K562 (cell line): ENCODE data around the gene EIF4E2. TPM values are rescaled to one million over a fixed set of nuclear protein-coding genes. Genes with fewer than 3 reads are reported as not detected.

Experiments
- ATAC-seq: fragments of 200-7000 bp; cut with Tn5 transposase; 3 replicates; pipeline ENCODE4 v1.9.1; 2020; ENCODE audit warnings: moderate library complexity
- BruUV-seq: library from RNA; stranded (reverse); fragments of 400-500 nt; replicated peaks from 2 replicates; lab custom pipeline; 2021; lab: Mats Ljungman, UMichigan
- CTCF ChIA-PET: fragments of 300-600 bp; formaldehyde crosslinking; extraction: SDS; loops from one replicate; lab custom pipeline; 2021; ENCODE audit warnings: low intra/inter-chr PET ratio; lab: Yijun Ruan, JAX
- POLR2A ChIA-PET: fragments of 300-600, 350-650 bp; sonication (Branson Sonifier 250); formaldehyde crosslinking; extraction: SDS; loops from one replicate; lab custom pipeline; 2021; ENCODE audit warnings: antibody characterized with exemption, inconsistent platforms; lab: Yijun Ruan, JAX
- DNase-seq, 4 experiments: peaks; one replicate each; pipeline versions ENCODE4 v3.0.0 to v3.0.0-alpha.2; 2011 to 2018; ENCODE audit warnings: low spot score in 3 of 4, mixed read lengths in 3 of 4; ENCODE audit errors: extremely low read depth in 1 of 4
- FAIRE-seq: peaks from 2 replicates; lab custom pipeline; 2011; peaks lifted over from hg19 to GRCh38; lab: Jason Lieb, UNC
- H2AFZ ChIP-seq: 2 replicates; pipeline ENCODE4 v1.6.0; 2011; ENCODE audit warnings: low read depth, low read length, control low read depth, inconsistent platforms
- H3K27ac ChIP-seq: fragments of 200-600 bp; 3 replicates; pipeline ENCODE4 v1.8.0; 2011; ENCODE audit warnings: low read depth, mild to moderate bottlenecking, control low read depth, inconsistent platforms, low read length, moderate library complexity, mixed read lengths; ENCODE audit errors: extremely low read depth
- H3K27me3 ChIP-seq, 2 experiments: fragments of 300-600 bp in 1 of 2; 2 replicates in 1 of 2; 3 replicates in 1 of 2; pipeline versions ENCODE4 v1.6.0 to v1.8.0; 2011; ENCODE audit warnings: inconsistent platforms in 2 of 2, low read length in 2 of 2, mild to moderate bottlenecking in 1 of 2, mixed read lengths in 1 of 2, moderate library complexity in 1 of 2; ENCODE audit not compliant: control insufficient read depth in 2 of 2, insufficient read depth in 2 of 2
- H3K36me3 ChIP-seq: fragments of 300-600 bp; 3 replicates; pipeline ENCODE4 v1.8.0; 2011; ENCODE audit warnings: mild to moderate bottlenecking, low read length, inconsistent platforms; ENCODE audit not compliant: control insufficient read depth, insufficient read depth
- H3K4me1 ChIP-seq, 2 experiments: fragments of 200-600 bp in 1 of 2; replicated peaks in 1 of 2; 2 replicates in 1 of 2; 3 replicates in 1 of 2; pipeline versions ENCODE4 v1.5.1 to v1.8.0; 2011; ENCODE audit warnings: inconsistent platforms in 2 of 2, low read length in 2 of 2, mild to moderate bottlenecking in 1 of 2, mixed read lengths in 1 of 2, moderate library complexity in 1 of 2; ENCODE audit not compliant: control insufficient read depth in 2 of 2, insufficient read depth in 2 of 2
- H3K4me2 ChIP-seq: 2 replicates; pipeline ENCODE4 v1.6.1; 2011; ENCODE audit warnings: low read length, control low read depth, inconsistent platforms, mixed read lengths; ENCODE audit not compliant: insufficient read depth
- H3K4me3 ChIP-seq: fragments of 200-600 bp; sonication (generic), shearing (Covaris generic); 2 replicates; pipeline ENCODE4 v1.5.1; 2016; ENCODE audit warnings: control low read depth, inconsistent platforms
- H3K79me2 ChIP-seq: fragments of 200-600 bp; 3 replicates; pipeline ENCODE4 v1.8.0; 2011; ENCODE audit warnings: low read length, inconsistent platforms; ENCODE audit not compliant: control insufficient read depth, insufficient read depth
- H3K9ac ChIP-seq, 2 experiments: 2 replicates each; pipeline versions ENCODE4 v1.6.0 to v1.6.1; 2011; ENCODE audit warnings: low read depth in 2 of 2, low read length in 2 of 2, control low read depth in 1 of 2, inconsistent platforms in 1 of 2, mild to moderate bottlenecking in 1 of 2, mixed read lengths in 1 of 2; ENCODE audit not compliant: insufficient read depth in 1 of 2
- H3K9me1 ChIP-seq: one replicate; pipeline ENCODE4 v1.6.0; 2011; ENCODE audit warnings: inconsistent platforms, mild to moderate bottlenecking, low read length, moderate library complexity; ENCODE audit not compliant: control insufficient read depth, insufficient read depth
- H3K9me3 ChIP-seq: replicated peaks from 2 replicates; pipeline ENCODE4 v1.5.1; 2011; ENCODE audit warnings: low read depth, low read length, inconsistent platforms; ENCODE audit not compliant: control insufficient read depth, insufficient read depth
- H4K20me1 ChIP-seq: replicated peaks from 2 replicates; pipeline ENCODE4 v1.6.1; 2011; ENCODE audit warnings: low read length, inconsistent platforms, mixed read lengths; ENCODE audit not compliant: control insufficient read depth, insufficient read depth
- CHD2 ChIP-seq: IDR thresholded peaks from 2 replicates; pipeline ENCODE4 v1.6.1; 2011; ENCODE audit warnings: low read depth, low read length
- ELK1 ChIP-seq: sonication (generic); formaldehyde crosslinking; IDR thresholded peaks from 2 replicates; pipeline ENCODE4 v1.8.1; 2022; ENCODE audit warnings: missing genetic modification reagents
- FOXK2 ChIP-seq, 2 experiments: fragments of 450-650 bp; IDR thresholded peaks in 1 of 2; conservative IDR thresholded peaks in 1 of 2; 2 replicates each; pipeline ENCODE4 v1.6.1; 2016; ENCODE audit warnings: low read depth in 2 of 2, mild to moderate bottlenecking in 1 of 2
- HIVEP1 ChIP-seq: fragments of 250-450 bp; sonication (Bioruptor Pico); IDR thresholded peaks from 2 replicates; pipeline ENCODE4 v1.4.0; 2020; ENCODE audit warnings: mild to moderate bottlenecking
- NFE2L1 ChIP-seq: fragments of 450-650 bp; IDR thresholded peaks from 2 replicates; pipeline ENCODE4 v1.6.1; 2016; ENCODE audit warnings: missing genetic modification characterization, low read depth, mild to moderate bottlenecking, missing compliant biosample characterization, moderate library complexity, borderline replicate concordance
- NR2C1 ChIP-seq, 2 experiments: fragments of 450-650 bp; IDR thresholded peaks; 2 replicates each; pipeline ENCODE4 v1.6.1; 2017; ENCODE audit warnings: mild to moderate bottlenecking in 2 of 2, antibody characterized with exemption in 1 of 2, inconsistent platforms in 1 of 2, missing compliant biosample characterization in 1 of 2, missing genetic modification characterization in 1 of 2
- PHB2 ChIP-seq: fragments of 450-650 bp; IDR thresholded peaks from 2 replicates; pipeline ENCODE4 v1.6.1; 2017; ENCODE audit warnings: low read depth
- SNIP1 ChIP-seq: fragments of 450-650 bp; IDR thresholded peaks from 2 replicates; pipeline ENCODE4 v1.7.1; 2017; ENCODE audit warnings: low read depth, mild to moderate bottlenecking
- SRSF3 ChIP-seq: fragments of 200-400 bp; formaldehyde crosslinking; IDR thresholded peaks from 2 replicates; pipeline ENCODE4 v1.6.1; 2016; ENCODE audit warnings: mild to moderate bottlenecking, low read length, moderate library complexity; ENCODE audit not compliant: insufficient read depth
- TAF9B ChIP-seq: fragments of 450-650 bp; IDR thresholded peaks from 2 replicates; pipeline ENCODE4 v1.6.1; 2018; ENCODE audit warnings: mild to moderate bottlenecking; ENCODE audit not compliant: partially characterized antibody
- ZNF133 ChIP-seq: fragments of 250-450 bp; sonication (Bioruptor Pico); IDR thresholded peaks from 2 replicates; pipeline ENCODE4 v1.4.0; 2020; ENCODE audit warnings: mild to moderate bottlenecking
- ZNF224 ChIP-seq: sonication (generic); formaldehyde crosslinking; IDR thresholded peaks from 2 replicates; pipeline ENCODE4 v1.8.0; 2022; ENCODE audit warnings: mild to moderate bottlenecking, missing genetic modification reagents
- ZNF592 ChIP-seq: fragments of 450-650 bp; IDR thresholded peaks from 2 replicates; pipeline ENCODE4 v1.6.1; 2017; ENCODE audit warnings: antibody characterized with exemption, mild to moderate bottlenecking
- WGBS: fragments of 100-300 bp; shearing (Covaris generic); methylation state at CpG from one replicate; pipeline ENCODE4 v1.1.6; 2016; ENCODE audit warnings: low coverage, mixed read lengths; ENCODE audit not compliant: insufficient coverage; ENCODE audit errors: missing lambda C conversion rate; 5-methylcytosine and 5-hydroxymethylcytosine counted together
- in situ Hi-C: fragments of 300-500 bp; cut with MboI; formaldehyde crosslinking; loops from 4 replicates; pipeline ENCODE4 v1.15.0; 2018; ENCODE audit warnings: inconsistent platforms, mixed read lengths
- intact Hi-C: fragments of 100-400 bp; cut with micrococcal nuclease; formaldehyde crosslinking; loops from 2 replicates; pipeline ENCODE4 v1.14.2; 2022
- polyA plus RNA-seq, 8 experiments: library from polyadenylated mRNA; depleted of rRNA in 4 of 8; stranded (reverse) in 5 of 8; unstranded in 3 of 8; fragments of >200 nt; fragmentation: Nextera tagmentation in 2 of 8; fragmentation: Illumina TruSeq in 1 of 8; extraction: Ambion mirVana in 2 of 8; extraction: Trizol in 1 of 8; gene quantifications; 2 replicates each; pipeline versions ENCODE4 v1.2.1 to v1.2.3, GENCODE V29; 2011 to 2014; ENCODE audit warnings: inconsistent platforms in 1 of 8, missing spikeins in 1 of 8
- total RNA-seq, 7 experiments: library from RNA; depleted of rRNA in 6 of 7; stranded (reverse); fragments of >200 nt in 6 of 7; fragmentation: Illumina TruSeq in 2 of 7; extraction: Trizol in 2 of 7; gene quantifications; 2 replicates each; pipeline versions ENCODE4 v1.2.1 to v1.2.3, GENCODE V29; 2011 to 2021; ENCODE audit warnings: low replicate concordance in 1 of 7
- TF ChIP-seq, protein P1 (sequence below): fragments of 450-650 bp; IDR thresholded peaks from 2 replicates; pipeline ENCODE4 v1.6.1; 2016; ENCODE audit warnings: missing biosample characterization, missing genetic modification characterization
- TF ChIP-seq, protein P2 (sequence below): fragments of 450-650 bp; conservative IDR thresholded peaks from 2 replicates; pipeline ENCODE4 v1.6.1; 2016; ENCODE audit warnings: missing genetic modification characterization, low read depth, mild to moderate bottlenecking, control low read depth, missing compliant biosample characterization

EIF4E2 gene
- total and polyA plus RNA-seq, 9 of the 15 experiments (the other 6 are each of a cell fraction or from before 2014, with no cell fraction given), result 33.9 to 169 (median 77.5) TPM

GRCh38 chr2:232611061-232611460, 60.6 kb downstream of the EIF4E2 start:
- Histone ChIP-seq H3K36me3 (no peaks in the 10 kb centered on the region), H3K4me2 (no peak overlapping the region), H2AFZ (no peak overlapping the region), H3K4me3 (no peak overlapping the region), H3K27ac (no peak overlapping the region), H3K9ac (no peak overlapping the region), H3K9me1 (no peaks in the 10 kb centered on the region), H3K4me1 (peaks cover 0 to 9% of the 10 kb centered on the region in 2 experiments; a peak in 3 of 5 replicates), H3K9me3 (no peaks in the 10 kb centered on the region), H3K79me2 (no peaks in the 10 kb centered on the region), H4K20me1 (no peaks in the 10 kb centered on the region), H3K27me3 (no peaks in the 10 kb centered on the region)
- CTCF ChIA-PET, result no interaction called here
- FAIRE-seq (no peak), DNase-seq (no peak), ATAC-seq (no peak)
- intact Hi-C loops, result no loop called here
- POLR2A ChIA-PET, result interaction anchor here (0.7 to 0.8 kb wide), 2 partner anchors 97 to 202 kb away, joined by 3 to 4 read pairs; no protein-coding TSS in a partner anchor
- in situ Hi-C loops, result loop anchor here (25.0 kb wide), 1 partner anchor 651 kb away; the partner anchor contains the start of gene ATG16L1
- WGBS, result 7% methylated on average over 3 of the region's 6 CpGs
- no TSS peak for BruUV-seq
- TF ChIP-seq TAF9B, result no peak
- TF ChIP-seq FOXK2 (conservative IDR thresholded peaks at IDR 0.05 in 1 of 2, IDR thresholded peaks at IDR 0.05 in 1 of 2; ENCODE audit: low read depth in 2 of 2), result no peak
- no peak for TF ChIP-seq PHB2
- TF ChIP-seq, protein P1, sequence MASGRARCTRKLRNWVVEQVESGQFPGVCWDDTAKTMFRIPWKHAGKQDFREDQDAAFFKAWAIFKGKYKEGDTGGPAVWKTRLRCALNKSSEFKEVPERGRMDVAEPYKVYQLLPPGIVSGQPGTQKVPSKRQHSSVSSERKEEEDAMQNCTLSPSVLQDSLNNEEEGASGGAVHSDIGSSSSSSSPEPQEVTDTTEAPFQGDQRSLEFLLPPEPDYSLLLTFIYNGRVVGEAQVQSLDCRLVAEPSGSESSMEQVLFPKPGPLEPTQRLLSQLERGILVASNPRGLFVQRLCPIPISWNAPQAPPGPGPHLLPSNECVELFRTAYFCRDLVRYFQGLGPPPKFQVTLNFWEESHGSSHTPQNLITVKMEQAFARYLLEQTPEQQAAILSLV, result no peak
- no peak for TF ChIP-seq ZNF224
- no peak for TF ChIP-seq SNIP1
- TF ChIP-seq ZNF592, result no peak
- no peak for TF ChIP-seq ELK1 (CRISPR knock-in tag)
- no peak for TF ChIP-seq ZNF133 (CRISPR knock-in tag)
- TF ChIP-seq CHD2, result no peak
- no peak for TF ChIP-seq HIVEP1 (CRISPR knock-in tag)
- no peak for TF ChIP-seq SRSF3
- no peak for TF ChIP-seq NFE2L1
- TF ChIP-seq NR2C1 (IDR thresholded peaks at IDR 0.05), result no peak
- no peak for TF ChIP-seq NR2C1 (tag; IDR thresholded peaks at IDR 0.05)
- TF ChIP-seq, protein P2, sequence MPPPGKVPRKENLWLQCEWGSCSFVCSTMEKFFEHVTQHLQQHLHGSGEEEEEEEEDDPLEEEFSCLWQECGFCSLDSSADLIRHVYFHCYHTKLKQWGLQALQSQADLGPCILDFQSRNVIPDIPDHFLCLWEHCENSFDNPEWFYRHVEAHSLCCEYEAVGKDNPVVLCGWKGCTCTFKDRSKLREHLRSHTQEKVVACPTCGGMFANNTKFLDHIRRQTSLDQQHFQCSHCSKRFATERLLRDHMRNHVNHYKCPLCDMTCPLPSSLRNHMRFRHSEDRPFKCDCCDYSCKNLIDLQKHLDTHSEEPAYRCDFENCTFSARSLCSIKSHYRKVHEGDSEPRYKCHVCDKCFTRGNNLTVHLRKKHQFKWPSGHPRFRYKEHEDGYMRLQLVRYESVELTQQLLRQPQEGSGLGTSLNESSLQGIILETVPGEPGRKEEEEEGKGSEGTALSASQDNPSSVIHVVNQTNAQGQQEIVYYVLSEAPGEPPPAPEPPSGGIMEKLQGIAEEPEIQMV, result no peak
